ENCODE results near the gene GALNT2. TPM values are rescaled to one million over a fixed set of nuclear protein-coding genes. Genes with fewer than 3 reads are reported as not detected.

GALNT2 gene
- total and polyA plus RNA-seq, 9 of the 15 experiments (the other 6 are each of a cell fraction or from before 2014, with no cell fraction given), result 1.6 to 106 (median 51.9) TPM

DNA sequence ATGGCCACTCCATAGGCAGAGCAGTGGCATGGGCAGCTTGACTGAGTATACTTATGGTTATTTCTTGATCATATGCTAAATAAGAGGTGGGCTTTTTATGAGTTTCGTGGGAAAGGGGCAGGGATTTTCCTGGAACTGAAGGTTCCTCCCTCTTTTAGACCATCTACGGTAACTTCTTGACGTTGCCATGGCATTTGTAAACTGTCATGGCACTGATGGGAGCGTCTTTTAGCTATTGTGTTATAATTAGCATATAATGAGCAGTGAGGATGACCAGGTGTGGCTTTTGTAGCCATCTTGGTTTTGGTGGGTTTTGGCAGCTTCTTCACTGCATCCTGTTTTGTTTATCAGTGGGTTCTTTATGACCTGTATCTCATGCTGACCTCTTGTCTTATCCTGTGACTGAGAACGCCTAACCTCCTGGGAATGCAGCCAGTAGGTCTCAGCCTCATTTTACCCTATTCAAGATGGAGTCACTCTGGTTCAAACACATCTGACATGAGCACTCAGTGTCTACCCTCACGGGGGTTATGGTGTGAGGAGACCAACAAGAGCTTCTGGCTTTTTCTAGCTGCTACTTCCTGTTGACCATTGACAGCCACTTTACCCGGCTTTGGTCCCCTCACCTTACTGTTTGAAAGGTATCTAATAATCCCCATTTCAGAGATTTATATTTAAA lies 71.7 kb downstream of the GALNT2 start (continued):
- TF ChIP-seq, protein P1, sequence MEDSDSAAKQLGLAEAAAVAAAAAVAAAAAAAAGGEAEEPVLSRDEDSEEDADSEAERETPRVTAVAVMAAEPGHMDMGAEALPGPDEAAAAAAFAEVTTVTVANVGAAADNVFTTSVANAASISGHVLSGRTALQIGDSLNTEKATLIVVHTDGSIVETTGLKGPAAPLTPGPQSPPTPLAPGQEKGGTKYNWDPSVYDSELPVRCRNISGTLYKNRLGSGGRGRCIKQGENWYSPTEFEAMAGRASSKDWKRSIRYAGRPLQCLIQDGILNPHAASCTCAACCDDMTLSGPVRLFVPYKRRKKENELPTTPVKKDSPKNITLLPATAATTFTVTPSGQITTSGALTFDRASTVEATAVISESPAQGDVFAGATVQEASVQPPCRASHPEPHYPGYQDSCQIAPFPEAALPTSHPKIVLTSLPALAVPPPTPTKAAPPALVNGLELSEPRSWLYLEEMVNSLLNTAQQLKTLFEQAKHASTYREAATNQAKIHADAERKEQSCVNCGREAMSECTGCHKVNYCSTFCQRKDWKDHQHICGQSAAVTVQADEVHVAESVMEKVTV (CRISPR knock-in tag; IDR thresholded peaks at IDR 0.05), result no peak
- TF ChIP-seq ZNF23 (CRISPR knock-in tag; IDR thresholded peaks at IDR 0.05) (peak; percentile 86), SMARCB1 (IDR thresholded peaks at IDR 0.05; ENCODE audit: insufficient read length, low read depth) (no peak), ZNF354B (CRISPR knock-in tag; IDR thresholded peaks at IDR 0.05) (peak; percentile 85), ZNF143 (CRISPR knock-in tag; IDR thresholded peaks at IDR 0.05) (no peak), RBM15 (IDR thresholded peaks at IDR 0.05; ENCODE audit: insufficient read depth, low read length) (no peak), NFE2 (IDR thresholded peaks at IDR 0.05; ENCODE audit: low read depth) (no peak), ZNF175 (CRISPR knock-in tag; IDR thresholded peaks at IDR 0.05; ENCODE audit: low read depth) (peak; percentile 98), RUNX1 (IDR thresholded peaks at IDR 0.05; ENCODE audit: low read depth) (no peak), U2AF2 (optimal IDR thresholded peaks at IDR 0.05; ENCODE audit: low read depth, low read length) (no peak), ZNF174 (CRISPR knock-in tag; IDR thresholded peaks at IDR 0.05) (no peak), TCFL5 (CRISPR knock-in tag; conservative IDR thresholded peaks at IDR 0.05) (peak; percentile 93), ZNF431 (CRISPR knock-in tag; IDR thresholded peaks at IDR 0.05) (no peak), L3MBTL2 (IDR thresholded peaks at IDR 0.05) (no peak)
- TF ChIP-seq, protein P2, sequence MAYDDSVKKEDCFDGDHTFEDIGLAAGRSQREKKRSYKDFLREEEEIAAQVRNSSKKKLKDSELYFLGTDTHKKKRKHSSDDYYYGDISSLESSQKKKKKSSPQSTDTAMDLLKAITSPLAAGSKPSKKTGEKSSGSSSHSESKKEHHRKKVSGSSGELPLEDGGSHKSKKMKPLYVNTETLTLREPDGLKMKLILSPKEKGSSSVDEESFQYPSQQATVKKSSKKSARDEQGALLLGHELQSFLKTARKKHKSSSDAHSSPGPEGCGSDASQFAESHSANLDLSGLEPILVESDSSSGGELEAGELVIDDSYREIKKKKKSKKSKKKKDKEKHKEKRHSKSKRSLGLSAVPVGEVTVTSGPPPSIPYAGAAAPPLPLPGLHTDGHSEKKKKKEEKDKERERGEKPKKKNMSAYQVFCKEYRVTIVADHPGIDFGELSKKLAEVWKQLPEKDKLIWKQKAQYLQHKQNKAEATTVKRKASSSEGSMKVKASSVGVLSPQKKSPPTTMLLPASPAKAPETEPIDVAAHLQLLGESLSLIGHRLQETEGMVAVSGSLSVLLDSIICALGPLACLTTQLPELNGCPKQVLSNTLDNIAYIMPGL (CRISPR knock-in tag; IDR thresholded peaks at IDR 0.05), result no peak
- TF ChIP-seq, protein P3, sequence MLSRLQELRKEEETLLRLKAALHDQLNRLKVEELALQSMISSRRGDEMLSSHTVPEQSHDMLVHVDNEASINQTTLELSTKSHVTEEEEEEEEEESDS (CRISPR knock-in tag; IDR thresholded peaks at IDR 0.05), result 0 out of 2 replicates have a peak, but pooled peaks have one; percentile 19
- TF ChIP-seq, protein P4, sequence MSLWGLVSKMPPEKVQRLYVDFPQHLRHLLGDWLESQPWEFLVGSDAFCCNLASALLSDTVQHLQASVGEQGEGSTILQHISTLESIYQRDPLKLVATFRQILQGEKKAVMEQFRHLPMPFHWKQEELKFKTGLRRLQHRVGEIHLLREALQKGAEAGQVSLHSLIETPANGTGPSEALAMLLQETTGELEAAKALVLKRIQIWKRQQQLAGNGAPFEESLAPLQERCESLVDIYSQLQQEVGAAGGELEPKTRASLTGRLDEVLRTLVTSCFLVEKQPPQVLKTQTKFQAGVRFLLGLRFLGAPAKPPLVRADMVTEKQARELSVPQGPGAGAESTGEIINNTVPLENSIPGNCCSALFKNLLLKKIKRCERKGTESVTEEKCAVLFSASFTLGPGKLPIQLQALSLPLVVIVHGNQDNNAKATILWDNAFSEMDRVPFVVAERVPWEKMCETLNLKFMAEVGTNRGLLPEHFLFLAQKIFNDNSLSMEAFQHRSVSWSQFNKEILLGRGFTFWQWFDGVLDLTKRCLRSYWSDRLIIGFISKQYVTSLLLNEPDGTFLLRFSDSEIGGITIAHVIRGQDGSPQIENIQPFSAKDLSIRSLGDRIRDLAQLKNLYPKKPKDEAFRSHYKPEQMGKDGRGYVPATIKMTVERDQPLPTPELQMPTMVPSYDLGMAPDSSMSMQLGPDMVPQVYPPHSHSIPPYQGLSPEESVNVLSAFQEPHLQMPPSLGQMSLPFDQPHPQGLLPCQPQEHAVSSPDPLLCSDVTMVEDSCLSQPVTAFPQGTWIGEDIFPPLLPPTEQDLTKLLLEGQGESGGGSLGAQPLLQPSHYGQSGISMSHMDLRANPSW (CRISPR knock-in tag; IDR thresholded peaks at IDR 0.05), result no peak

All from K562 (cell line).